NCI-H146 (cell line): Measurements from ENCODE around the gene ZNF638.

Experiments used
- DNase-seq: peaks from one replicate; lab custom pipeline; 2025; lab: John Stamatoyannopoulos, UW

Gene ZNF638

DNA sequence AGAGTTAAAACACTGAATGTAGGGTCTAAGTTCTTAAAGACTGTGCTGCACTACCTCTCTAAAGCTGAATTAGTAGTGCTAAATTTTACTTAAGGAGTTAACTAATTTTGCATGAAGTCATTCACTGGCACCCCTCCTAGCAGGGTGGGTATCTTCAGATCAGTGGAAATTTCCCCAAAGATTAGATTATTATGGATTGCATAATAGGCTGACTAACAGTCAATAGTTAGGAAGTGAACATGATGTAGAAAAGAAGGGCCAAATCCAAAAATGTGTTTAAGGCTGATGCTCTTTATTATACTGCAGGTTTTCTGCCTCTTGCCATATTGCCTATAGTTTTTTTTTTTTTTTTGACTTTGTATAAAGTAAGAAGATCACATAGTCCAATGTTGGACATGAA, 5.2 kb downstream of the ZNF638 start:
- no peak for DNase-seq

DNA sequence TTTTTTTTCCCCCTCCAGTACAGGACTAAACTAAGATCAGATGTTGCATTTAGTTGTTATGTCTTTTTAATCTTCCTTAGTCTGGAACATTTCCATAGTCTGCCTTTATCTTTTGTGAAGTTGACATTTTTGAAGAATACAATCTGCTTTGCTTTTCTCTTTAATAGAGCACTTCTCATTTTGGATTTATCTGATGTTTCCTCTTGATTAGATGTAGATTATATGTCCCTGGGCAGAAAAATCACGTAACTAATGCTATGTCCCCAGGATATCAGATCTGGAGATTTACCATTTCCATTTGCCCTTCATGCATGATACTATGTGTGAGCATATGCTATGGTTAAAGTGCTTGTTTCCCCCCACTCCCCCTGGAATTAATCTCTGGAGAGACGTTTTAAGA, 6.2 kb downstream of the ZNF638 start:
- DNase-seq = no peak

DNA sequence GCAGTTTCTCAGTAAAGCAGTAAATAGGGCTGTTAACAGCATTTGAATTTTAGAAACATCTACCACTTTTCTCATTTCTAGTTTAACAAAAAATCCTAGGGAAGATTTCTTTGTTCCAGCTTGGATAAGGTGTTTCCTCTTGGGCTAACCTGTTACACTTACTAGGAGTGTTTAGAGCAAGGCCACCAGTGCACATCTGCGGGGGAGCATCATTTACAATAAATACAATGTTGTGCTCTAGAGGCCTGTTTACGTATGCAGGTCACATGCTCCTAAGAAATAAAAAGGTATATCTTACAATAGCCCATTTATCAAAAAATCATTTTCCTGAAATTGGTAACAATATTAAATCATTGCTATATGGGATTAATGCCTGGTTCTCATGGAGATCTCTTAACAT, 8.1 kb downstream of the ZNF638 start:
- no peak for DNase-seq

DNA sequence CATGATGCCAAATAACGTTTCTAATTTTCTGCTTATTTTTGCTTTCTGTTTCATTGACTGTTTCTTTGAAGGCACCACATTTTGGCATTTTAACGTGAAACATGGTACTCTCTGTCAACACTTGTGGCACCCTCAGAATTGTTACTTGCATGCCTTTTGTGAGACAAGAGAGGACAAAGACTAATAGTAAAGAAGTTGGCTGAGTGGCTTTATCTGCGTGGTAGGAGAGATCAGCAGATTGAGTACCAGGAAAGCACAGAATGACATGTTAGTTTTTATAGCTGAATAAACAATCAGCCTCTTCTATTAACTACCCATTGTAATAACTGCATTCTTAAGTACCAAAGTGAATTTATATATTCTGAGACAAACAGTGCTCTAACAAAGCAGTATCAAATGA, 8.6 kb downstream of the ZNF638 start:
- DNase-seq = no peak

DNA sequence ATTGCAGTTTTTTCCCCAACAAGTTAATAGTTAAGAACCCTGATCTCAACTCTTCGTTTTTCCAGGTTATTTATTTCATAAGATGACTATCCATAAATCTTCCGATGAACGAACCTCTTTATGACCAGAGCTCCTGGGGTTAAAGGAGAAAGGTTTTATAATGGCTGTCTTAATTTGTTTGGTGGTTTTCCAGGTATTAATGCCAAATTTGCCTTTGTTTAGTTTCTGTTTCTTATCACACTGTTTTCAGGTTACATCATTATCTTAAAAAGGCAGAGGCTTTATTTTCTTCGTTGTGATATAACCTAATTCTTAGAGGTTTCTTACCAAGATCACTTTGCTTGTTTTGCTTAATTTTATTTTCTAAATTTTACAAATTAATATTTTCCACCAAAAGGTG, 10.1 kb downstream of the ZNF638 start:
- no peak for DNase-seq

GRCh38 chr2:71346065-71346464, 14.5 kb downstream of the ZNF638 start:
- no peak for DNase-seq

DNA sequence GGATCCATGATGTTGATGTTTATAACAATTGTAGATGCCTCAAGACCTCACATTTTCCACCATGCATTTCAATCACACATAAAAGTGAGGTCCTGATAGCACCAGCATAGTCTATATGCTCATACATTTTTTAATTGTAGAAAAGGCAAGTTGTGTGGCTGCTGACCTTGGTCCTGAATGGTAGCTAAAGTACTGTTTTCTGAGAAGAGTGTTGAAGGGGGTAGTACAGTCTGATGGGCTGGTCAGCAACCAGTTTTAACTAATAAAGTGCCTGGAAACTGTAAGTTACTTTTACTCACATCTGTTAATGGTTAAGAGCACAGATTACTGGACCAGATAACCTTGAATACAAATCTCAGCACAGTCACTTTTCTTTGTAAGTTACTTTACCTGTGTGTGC, 15.9 kb downstream of the ZNF638 start:
- no peak for DNase-seq

DNA sequence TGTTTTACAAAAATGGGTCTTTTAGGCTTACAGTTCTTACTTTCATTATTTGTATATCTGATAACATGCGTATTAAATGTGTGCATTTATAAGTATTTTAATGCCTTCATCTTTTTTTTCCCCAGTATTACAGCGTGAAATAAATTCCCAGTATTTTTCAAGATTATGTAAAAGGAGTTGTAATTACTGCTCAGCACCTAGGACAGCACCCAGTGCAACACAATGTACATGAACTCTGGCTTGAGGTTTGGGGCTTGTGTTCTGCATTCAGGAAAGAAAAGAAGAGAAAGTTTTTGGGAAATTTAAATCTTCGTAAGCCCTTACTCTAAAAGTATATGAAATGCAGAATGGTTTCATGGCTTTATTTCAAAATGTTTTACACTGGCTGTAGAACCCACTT, 16.7 kb downstream of the ZNF638 start:
- no peak for DNase-seq

- DNase-seq = no peak
Observed at GRCh38 chr2:71353248-71353647, 21.7 kb downstream of the ZNF638 start.

DNA sequence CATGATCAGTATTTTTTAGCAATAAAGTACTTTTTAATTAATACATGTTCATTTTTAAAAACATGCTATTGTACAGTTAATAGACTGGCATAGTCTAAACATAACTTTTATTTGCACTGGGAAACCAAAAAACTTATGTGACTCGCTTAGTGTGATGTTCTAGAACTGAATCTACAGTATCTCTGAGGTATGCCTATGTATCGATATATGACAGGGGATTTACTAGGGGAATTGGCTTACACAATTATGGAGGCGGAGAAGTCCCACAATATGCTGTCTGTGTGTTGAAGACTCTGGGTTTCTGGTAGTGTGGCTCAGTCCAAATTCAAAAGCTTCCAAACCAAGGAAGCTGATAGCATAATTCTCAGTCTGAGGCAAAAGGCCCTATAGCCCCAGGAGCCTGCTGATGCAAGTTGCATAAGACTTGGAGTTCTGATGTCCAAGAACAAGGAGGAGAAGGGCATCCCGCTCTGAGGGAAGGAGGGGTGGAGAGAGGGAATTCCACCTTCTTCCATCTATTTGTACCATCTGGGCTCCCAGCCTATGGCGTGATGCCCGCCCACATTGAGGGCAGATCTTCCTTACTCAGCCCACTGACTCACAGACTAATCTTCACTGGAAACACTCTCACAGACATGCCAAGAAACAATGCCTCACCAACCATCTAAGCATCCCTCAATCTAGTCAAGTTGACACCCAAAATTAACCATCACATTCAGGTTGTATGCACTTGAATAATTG, 27.5 kb downstream of the ZNF638 start:
- no peak for DNase-seq

DNA sequence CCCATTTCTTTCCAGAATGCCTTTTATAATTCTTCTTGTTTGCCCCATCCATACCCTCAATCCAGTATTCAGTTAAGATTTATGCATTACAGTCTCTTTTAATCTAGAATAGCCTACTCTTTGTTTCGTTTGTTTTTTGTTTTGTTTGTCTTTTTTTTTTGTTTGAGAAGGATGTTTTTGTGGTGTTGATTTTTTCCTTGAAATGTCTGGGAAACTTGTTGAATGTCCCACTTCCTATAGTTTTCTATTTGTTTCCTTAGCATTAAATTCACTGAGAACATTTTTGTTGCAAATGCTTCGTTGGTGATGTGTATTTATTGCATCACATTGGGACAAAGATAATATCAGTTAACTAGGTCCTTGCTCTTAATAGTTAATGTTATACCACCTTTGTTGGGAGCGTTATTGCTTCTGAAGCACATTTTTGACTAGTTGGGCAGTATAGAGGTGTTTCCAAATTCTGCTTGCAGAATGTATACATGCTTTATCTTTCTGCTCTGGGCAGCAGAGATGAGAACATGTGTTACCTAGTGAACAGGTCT, 28.9 kb downstream of the ZNF638 start:
- DNase-seq = no peak

DNA sequence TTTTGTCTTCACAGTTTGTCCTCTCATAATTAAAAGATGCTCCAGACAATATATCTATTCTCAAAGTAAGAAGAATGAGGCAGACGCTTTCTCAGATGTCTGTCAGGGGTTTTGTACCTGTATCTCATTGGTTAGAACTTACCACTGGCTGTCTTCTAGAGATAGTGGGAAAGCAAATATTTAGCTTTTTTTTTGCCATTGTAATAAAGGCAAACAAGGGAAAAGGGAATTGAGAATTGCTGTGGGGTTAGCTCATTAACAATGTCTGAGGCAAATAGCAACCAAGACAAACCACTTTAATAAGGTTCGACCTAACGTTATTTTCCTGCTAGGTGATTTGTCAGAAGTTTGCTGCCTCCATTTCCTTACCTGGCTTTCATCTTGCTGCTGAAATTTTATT, 30.0 kb downstream of the ZNF638 start:
- no peak for DNase-seq

DNA sequence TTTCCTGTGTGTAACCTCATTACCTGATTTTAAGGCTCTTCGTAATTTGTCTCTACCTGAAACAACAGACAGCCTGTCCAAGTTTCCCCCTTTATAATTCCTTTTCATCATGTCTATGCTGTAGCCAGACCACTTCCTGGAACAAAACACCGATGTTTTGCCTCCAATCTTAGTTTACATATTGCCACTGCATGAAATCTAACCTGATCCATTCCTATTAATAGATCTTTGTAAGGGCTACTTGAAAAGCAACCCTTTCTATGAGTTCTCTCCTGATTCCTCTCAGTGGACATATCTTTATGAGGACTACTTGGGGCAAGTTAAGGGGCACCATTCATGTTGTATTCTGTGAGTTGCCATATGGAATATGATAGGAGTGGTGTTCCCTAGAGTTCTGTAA, 30.9 kb downstream of the ZNF638 start:
- DNase-seq = no peak

- DNase-seq = no peak
Observed at GRCh38 chr2:71370015-71370414, 38.4 kb downstream of the ZNF638 start.

- DNase-seq = no peak
Observed at GRCh38 chr2:71372042-71372441, 40.5 kb downstream of the ZNF638 start.

- no peak for DNase-seq
Observed at GRCh38 chr2:71379086-71379485, 47.5 kb downstream of the ZNF638 start.

DNA sequence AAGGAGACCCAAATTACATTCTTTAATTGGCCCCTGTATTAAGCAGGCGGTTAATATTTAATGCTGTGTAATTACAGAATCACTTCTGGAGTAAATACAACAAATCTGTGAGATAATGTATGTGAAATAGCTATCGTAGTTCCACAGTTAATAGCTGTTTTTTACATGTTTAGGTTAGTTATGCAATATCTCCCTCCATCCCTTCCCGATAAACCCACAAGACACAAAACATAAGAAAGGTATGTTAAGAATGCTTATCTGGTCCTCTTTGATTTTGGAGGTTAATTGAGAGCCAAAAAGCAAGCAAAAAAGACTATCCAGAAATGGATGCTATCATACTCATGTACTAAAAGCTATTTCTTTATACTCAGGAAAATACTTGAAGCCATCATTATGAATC, 49.1 kb downstream of the ZNF638 start:
- no peak for DNase-seq

- no peak for DNase-seq
Observed at GRCh38 chr2:71385012-71385411, 53.4 kb downstream of the ZNF638 start.

DNA sequence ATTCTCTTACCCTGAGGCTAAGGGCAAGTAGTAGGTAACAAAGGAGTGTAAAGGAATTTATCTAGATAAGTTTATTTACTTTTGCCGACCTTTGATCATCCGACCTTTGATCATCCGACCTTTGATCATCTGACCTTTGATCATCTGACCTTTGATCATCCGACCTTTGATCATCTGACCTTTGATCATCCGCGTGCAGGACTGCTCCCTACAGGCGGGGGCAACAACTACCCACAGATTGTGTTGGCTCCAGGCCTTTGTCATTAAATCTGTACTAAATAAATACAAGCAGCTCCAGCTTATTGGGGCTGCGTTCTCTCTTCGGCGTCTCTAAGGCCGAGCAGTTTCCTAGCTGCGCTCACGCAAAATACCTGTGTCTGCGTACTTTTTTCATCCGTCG, 56.6 kb downstream of the ZNF638 start:
- DNase-seq = no peak

- no peak for DNase-seq
Observed at GRCh38 chr2:71389384-71390072, 57.9 kb downstream of the ZNF638 start.

DNA sequence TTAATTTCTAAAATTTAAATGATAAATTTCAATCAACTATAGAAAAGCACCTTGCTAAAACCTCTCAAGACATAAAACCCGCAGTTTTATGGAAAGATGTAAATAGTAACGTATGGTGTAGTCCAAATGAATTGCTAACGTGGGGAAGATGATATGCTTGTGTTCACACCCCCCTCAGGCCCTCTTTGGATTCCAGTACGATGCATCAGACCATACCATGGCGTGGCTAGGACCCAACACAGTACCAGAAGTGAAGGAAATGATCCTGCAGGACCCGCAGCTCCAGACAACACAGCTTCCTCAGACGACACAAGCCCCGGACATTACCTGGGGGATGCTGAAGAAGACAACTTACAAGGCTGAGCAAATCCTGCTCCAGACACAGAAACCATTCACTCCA, 61.6 kb downstream of the ZNF638 start:
- no peak for DNase-seq

DNA sequence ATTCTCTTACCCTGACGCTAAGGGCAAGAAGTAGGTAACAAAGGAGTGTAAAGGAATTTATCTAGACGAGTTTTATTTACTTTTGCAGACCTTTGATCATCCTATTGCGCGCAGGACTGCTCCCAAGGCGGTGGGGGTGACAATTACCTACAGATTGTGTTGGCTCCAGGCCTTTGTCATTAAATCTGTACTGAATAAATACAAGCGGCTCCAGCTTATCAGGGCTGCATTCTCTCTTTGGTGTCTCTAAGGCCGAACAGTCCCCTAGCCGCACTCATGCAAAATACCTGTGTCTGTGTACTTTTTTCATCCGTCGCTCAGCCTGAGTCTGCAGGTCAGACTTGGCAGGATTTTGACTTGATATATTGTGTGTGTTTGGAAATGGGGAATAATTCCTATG, 63.9 kb downstream of the ZNF638 start:
- no peak for DNase-seq

DNA sequence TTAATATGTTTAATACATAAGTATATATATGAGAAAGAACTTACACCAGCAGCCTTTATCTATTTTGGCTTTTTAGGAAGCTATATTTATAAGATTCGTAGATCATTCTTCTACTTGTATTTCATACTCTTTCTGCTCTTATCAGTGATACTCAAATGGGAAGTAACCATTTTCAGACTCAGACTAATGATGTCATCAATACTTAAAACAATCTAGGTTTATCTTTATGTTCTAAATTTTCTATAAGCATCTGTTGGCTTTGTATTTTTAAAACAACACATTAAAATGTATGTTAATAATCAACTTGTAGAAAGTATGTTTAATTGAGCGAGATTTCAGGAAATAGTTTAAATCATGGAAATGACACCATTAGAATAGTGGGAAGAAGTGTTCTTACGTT, 70.8 kb downstream of the ZNF638 start:
- no peak for DNase-seq

DNA sequence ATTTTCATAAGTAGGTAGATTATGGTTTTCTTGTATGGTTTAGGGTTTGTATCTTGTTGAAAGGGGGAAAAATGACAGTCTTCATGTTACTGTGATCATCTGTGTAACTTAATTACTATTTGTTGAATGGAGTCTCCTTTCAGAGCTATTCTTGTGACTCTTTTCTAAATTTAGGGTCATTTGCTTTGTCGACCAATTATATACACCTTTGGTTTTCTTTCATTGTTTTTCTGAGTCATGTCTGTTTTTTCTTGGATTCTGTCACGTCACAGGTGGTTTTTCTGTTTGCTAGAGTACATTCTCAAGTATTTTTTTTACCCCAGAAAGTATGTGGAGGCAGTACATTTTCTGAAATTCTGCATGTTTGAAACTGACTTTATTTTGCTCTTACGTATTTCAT, 78.0 kb downstream of the ZNF638 start:
- no peak for DNase-seq
